MCF 10A (cell line): ENCODE measurements around the gene NINJ1. TPM values are rescaled to one million over a fixed set of nuclear protein-coding genes. Genes with fewer than 3 reads are reported as not detected.

Source experiments
- BruUV-seq: library from RNA; stranded (reverse); fragments of 400-500 nt; replicated peaks from 2 replicates; lab custom pipeline; 2021; lab: Mats Ljungman, UMichigan
- CTCF ChIA-PET: fragments of 300-600 bp; sonication (Branson Sonifier 250); formaldehyde crosslinking; extraction: SDS; loops from one replicate; lab custom pipeline; 2021; ENCODE audit warnings: antibody characterized with exemption, inconsistent platforms; lab: Yijun Ruan, JAX
- POLR2A ChIA-PET: fragments of 300-600, 350-650 bp; sonication (Branson Sonifier 250); formaldehyde crosslinking; extraction: SDS; loops from one replicate; lab custom pipeline; 2020; ENCODE audit warnings: antibody characterized with exemption, inconsistent platforms; lab: Yijun Ruan, JAX
- DNase-seq: peaks from one replicate; pipeline ENCODE4 v3.0.0-alpha.2; 2018; ENCODE audit not compliant: unreplicated experiment
- H3K27ac Mint-ChIP-seq: one replicate; pipeline ENCODE4 v1.8.0; 2022; ENCODE audit warnings: mild to moderate bottlenecking, low read depth, mixed read lengths; ENCODE audit not compliant: unreplicated experiment
- H3K27me3 Mint-ChIP-seq: one replicate; pipeline ENCODE4 v1.8.0; 2022; ENCODE audit warnings: mixed read lengths; ENCODE audit not compliant: insufficient read depth, unreplicated experiment
- H3K36me3 Mint-ChIP-seq: one replicate; pipeline ENCODE4 v1.8.0; 2022; ENCODE audit warnings: mild to moderate bottlenecking, moderate library complexity, mixed read lengths; ENCODE audit not compliant: insufficient read depth, unreplicated experiment
- H3K4me1 Mint-ChIP-seq: one replicate; pipeline ENCODE4 v1.8.0; 2022; ENCODE audit warnings: mixed read lengths; ENCODE audit not compliant: insufficient read depth, unreplicated experiment
- H3K4me3 Mint-ChIP-seq: one replicate; pipeline ENCODE4 v1.8.0; 2022; ENCODE audit warnings: mild to moderate bottlenecking, moderate library complexity, mixed read lengths; ENCODE audit not compliant: unreplicated experiment
- H3K9me3 Mint-ChIP-seq: one replicate; pipeline ENCODE4 v1.8.0; 2022; ENCODE audit warnings: mixed read lengths; ENCODE audit not compliant: unreplicated experiment
- intact Hi-C: fragments of 100-400 bp; cut with micrococcal nuclease; formaldehyde crosslinking; loops from 2 replicates; pipeline ENCODE4 v1.14.1; 2022
- total RNA-seq: library from RNA; stranded (reverse); gene quantifications from 2 replicates; pipeline ENCODE4 v1.2.3, GENCODE V29; 2022
- TF ChIP-seq, protein P1 (sequence below): fragments of 200-600 bp; IDR thresholded peaks from one replicate; pipeline ENCODE4 v1.8.0; 2022; ENCODE audit warnings: antibody characterized with exemption, mild to moderate bottlenecking; ENCODE audit not compliant: unreplicated experiment

NINJ1 gene
- total RNA-seq, 1 experiment from 2014 or later, result 64.7 TPM

DNA sequence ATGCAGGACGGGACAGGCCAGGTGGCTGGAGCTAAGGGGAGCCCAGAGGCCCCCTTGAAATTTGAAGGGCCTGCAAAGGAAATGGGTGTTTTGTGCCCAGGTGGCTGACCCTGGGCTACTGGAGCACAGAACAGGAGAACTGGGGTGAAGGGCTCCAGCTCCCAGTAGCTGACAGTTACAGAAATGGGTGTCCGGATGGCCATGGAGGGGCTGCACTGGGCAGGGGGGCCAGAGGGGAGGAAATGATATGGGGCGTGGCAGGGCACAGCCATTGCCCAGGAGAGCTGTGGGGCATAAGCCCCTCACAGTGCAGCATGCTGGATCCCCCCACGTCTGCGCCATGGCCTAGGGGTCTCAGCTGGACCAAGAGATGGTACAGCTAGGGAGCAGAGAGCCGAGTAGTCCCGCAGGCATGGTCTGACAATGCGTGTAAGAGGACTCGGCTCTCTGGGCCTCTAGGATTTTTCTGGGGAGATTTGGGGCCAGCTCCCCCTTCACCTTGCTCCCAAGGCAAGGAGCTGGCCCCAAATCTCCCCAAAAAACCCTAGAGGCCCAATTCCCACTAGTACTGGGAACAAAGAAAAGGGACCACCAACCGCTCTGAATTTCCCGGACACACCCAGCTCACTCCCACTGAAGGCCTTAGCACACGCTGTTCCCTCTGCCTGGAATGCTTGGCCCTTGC is 45.9 kb downstream of the NINJ1 start:
- Mint-ChIP-seq H3K36me3 (peaks cover 5% of the 10 kb centered on the region), H3K4me1 (peaks cover 10% of the 10 kb centered on the region), H3K9me3 (peaks cover 20% of the 10 kb centered on the region), H3K27me3 (no peaks in the 10 kb centered on the region), H3K27ac (no peak overlapping the region), H3K4me3 (no peak overlapping the region)
- DNase-seq, result no peak
- intact Hi-C loops, result no loop called here
- TF ChIP-seq, protein P1, sequence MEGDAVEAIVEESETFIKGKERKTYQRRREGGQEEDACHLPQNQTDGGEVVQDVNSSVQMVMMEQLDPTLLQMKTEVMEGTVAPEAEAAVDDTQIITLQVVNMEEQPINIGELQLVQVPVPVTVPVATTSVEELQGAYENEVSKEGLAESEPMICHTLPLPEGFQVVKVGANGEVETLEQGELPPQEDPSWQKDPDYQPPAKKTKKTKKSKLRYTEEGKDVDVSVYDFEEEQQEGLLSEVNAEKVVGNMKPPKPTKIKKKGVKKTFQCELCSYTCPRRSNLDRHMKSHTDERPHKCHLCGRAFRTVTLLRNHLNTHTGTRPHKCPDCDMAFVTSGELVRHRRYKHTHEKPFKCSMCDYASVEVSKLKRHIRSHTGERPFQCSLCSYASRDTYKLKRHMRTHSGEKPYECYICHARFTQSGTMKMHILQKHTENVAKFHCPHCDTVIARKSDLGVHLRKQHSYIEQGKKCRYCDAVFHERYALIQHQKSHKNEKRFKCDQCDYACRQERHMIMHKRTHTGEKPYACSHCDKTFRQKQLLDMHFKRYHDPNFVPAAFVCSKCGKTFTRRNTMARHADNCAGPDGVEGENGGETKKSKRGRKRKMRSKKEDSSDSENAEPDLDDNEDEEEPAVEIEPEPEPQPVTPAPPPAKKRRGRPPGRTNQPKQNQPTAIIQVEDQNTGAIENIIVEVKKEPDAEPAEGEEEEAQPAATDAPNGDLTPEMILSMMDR, result no peak
- no TSS peak for BruUV-seq
- ChIA-PET POLR2A (no interaction called here), CTCF (interaction anchor here (1.3 kb wide), 1 partner anchor 21 kb away, joined by 3 read pairs; no protein-coding TSS in a partner anchor)

DNA sequence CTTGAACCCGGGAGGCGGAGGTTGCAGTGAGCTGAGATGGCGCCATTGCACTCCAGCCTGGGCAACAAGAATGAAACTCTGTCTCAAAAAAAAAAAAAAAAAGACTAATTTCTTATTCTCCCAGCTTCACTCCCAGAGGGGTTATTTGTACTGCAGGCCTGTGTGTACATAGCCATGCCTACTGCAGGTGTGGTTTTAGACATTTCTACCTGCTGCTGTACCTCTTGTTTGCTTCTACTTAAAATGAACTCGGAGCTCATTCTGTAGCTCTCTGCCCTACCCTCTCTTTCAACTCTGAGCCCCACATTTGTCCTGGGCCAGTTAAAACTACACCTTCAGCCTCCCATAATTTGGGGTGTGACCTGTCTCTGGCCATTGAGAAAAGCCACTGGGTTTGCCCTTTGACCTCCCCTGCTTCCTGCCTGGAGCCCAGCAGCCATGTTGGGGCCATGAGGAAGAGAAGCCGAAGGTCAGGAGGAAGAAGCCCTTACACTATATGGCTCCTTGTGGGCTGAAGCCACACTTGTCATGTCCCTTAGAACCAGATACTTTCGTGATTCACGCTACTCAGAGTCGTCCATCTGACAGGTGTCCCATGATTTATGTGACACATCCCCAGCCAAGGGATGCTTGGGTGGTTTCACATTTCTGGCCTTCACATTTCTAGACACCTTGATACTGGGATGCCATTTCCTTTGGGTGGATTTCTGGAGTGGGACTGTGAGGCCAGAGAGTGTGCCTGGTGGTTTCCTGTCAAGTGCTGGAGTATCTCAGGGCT is 47.4 kb downstream of the NINJ1 start:
- Mint-ChIP-seq H3K4me3 (no peak overlapping the region), H3K27me3 (no peaks in the 10 kb centered on the region), H3K4me1 (peaks cover under 1% of the 10 kb centered on the region), H3K36me3 (peaks cover 5% of the 10 kb centered on the region), H3K27ac (no peak overlapping the region), H3K9me3 (peaks cover 13% of the 10 kb centered on the region)
- DNase-seq, result no peak
- intact Hi-C loops, result no loop called here
- no TSS peak for BruUV-seq
- TF ChIP-seq, protein P1, result no peak
- ChIA-PET POLR2A (no interaction called here), CTCF (interaction anchor here (1.0 kb wide), 1 partner anchor 19 kb away, joined by 3 read pairs; no protein-coding TSS in a partner anchor)

DNA sequence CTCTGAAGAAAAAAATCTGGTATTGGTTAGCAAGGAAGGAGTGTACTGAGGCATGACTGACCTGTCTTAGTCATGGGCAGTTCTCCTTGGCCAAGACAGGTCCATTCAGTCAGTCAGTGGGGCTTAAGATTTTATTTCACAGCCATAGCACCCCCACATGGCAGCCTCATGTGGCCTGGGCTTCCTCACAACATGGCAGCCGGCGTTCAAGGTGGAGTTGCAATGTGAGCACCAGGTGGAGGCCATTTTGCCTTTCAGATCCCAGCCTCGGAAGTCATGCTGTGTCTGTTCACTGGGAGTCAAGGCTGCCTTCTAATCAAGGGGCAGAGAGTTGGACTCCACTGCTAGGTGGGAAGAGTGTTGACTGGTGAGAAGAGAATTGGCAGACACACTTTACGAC is 48.4 kb downstream of the NINJ1 start:
- BruUV-seq, result no TSS peak
- no peak for DNase-seq
- Mint-ChIP-seq H3K4me1 (no peaks in the 10 kb centered on the region), H3K27me3 (no peaks in the 10 kb centered on the region), H3K4me3 (no peak overlapping the region), H3K36me3 (no peaks in the 10 kb centered on the region), H3K27ac (no peak overlapping the region), H3K9me3 (peaks cover 5% of the 10 kb centered on the region)
- ChIA-PET CTCF (interaction anchor here (1.0 kb wide), 1 partner anchor 18 kb away, joined by 3 read pairs; no protein-coding TSS in a partner anchor), POLR2A (no interaction called here)
- TF ChIP-seq, protein P1, result no peak
- intact Hi-C loops, result no loop called here

DNA sequence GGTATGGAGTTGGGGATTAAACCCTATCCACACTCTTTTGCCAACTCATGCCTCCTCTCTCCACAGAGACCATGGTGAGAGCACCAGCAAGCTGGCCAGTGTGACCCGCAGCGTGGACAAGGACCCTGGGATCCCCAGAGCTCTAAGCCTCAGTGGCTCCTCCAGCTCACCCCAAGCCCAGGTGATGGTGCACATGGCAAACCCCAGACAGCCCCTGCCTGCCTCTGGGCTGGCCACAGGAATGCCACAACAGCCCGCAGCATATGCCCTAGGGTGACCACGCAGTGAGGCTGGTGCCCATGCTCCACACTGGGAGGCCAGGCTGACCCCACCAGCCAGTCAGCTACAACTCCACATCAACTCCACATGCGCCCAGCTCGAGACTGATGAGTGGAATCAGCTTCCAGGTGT is 49.6 kb downstream of the NINJ1 start:
- POLR2A ChIA-PET, result no interaction called here
- no TSS peak for BruUV-seq
- Mint-ChIP-seq H3K36me3 (no peaks in the 10 kb centered on the region), H3K4me1 (no peaks in the 10 kb centered on the region), H3K4me3 (no peak overlapping the region), H3K27ac (no peak overlapping the region), H3K27me3 (no peaks in the 10 kb centered on the region), H3K9me3 (peaks cover 5% of the 10 kb centered on the region)
- CTCF ChIA-PET, result interaction anchor here (0.6 kb wide), 1 partner anchor 126 kb away, joined by 3 read pairs; no protein-coding TSS in a partner anchor
- TF ChIP-seq, protein P1, result no peak
- intact Hi-C loops, result no loop called here
- no peak for DNase-seq
